ENCODE measurements around the gene NRP1.

Gene NRP1

GRCh38 chr10:33190406-33190805, 144.1 kb downstream of the NRP1 start:
- no peak for DNase-seq (ENCODE audit: low read depth in 2 of 2, low spot score in 1 of 2)

GRCh38 chr10:33189808-33190207, 144.7 kb downstream of the NRP1 start:
- no peak for DNase-seq (ENCODE audit: low read depth in 2 of 2, low spot score in 1 of 2)

GRCh38 chr10:33189363-33189762, 145.1 kb downstream of the NRP1 start:
- DNase-seq (ENCODE audit: low read depth in 2 of 2, low spot score in 1 of 2) = no peak

- no peak for DNase-seq (ENCODE audit: low read depth in 2 of 2, low spot score in 1 of 2)
These were observed 147.0 kb downstream of the NRP1 start for GRCh38 chr10:33187427-33187999.

GRCh38 chr10:33186150-33186549, 148.3 kb downstream of the NRP1 start:
- no peak for DNase-seq (ENCODE audit: low read depth in 2 of 2, low spot score in 1 of 2)

GRCh38 chr10:33183655-33184054, 150.8 kb downstream of the NRP1 start:
- DNase-seq (ENCODE audit: low read depth in 2 of 2, low spot score in 1 of 2) = no peak

GRCh38 chr10:33180921-33181320, 153.5 kb downstream of the NRP1 start:
- no peak for DNase-seq (ENCODE audit: low read depth in 2 of 2, low spot score in 1 of 2)

GRCh38 chr10:33180390-33180789, 154.1 kb downstream of the NRP1 start:
- DNase-seq (ENCODE audit: low read depth in 2 of 2, low spot score in 1 of 2) = no peak

GRCh38 chr10:33179067-33179466, 155.4 kb downstream of the NRP1 start:
- DNase-seq (ENCODE audit: low read depth in 2 of 2, low spot score in 1 of 2) = no peak

GRCh38 chr10:33178026-33178755, 156.3 kb downstream of the NRP1 start:
- no peak for DNase-seq (ENCODE audit: low read depth in 2 of 2, low spot score in 1 of 2)

- no peak for DNase-seq (ENCODE audit: low read depth in 2 of 2, low spot score in 1 of 2)
These were observed 157.8 kb downstream of the NRP1 start for GRCh38 chr10:33176688-33177087.

- no peak for DNase-seq (ENCODE audit: low read depth in 2 of 2, low spot score in 1 of 2)
These were observed 159.6 kb downstream of the NRP1 start for GRCh38 chr10:33174674-33175434.

GRCh38 chr10:33165911-33166310, 168.6 kb downstream of the NRP1 start:
- no peak for DNase-seq (ENCODE audit: low read depth in 2 of 2, low spot score in 1 of 2)

- no peak for DNase-seq (ENCODE audit: low read depth in 2 of 2, low spot score in 1 of 2)
These were observed 170.3 kb downstream of the NRP1 start for GRCh38 chr10:33164060-33164709.

- DNase-seq (ENCODE audit: low read depth in 2 of 2, low spot score in 1 of 2) = no peak
These were observed 172.3 kb downstream of the NRP1 start for GRCh38 chr10:33162248-33162575.

- DNase-seq (ENCODE audit: low read depth in 2 of 2, low spot score in 1 of 2) = no peak
These were observed 172.8 kb downstream of the NRP1 start for GRCh38 chr10:33161550-33162247.

- DNase-seq (ENCODE audit: low read depth in 2 of 2, low spot score in 1 of 2) = no peak
These were observed 174.3 kb downstream of the NRP1 start for GRCh38 chr10:33160151-33160550.

GRCh38 chr10:33157103-33157502, 177.4 kb downstream of the NRP1 start:
- DNase-seq (ENCODE audit: low read depth in 2 of 2, low spot score in 1 of 2) = no peak

- DNase-seq (ENCODE audit: low read depth in 2 of 2, low spot score in 1 of 2) = no peak
These were observed 178.5 kb downstream of the NRP1 start for GRCh38 chr10:33155720-33156638.

- DNase-seq (ENCODE audit: low read depth in 2 of 2, low spot score in 1 of 2) = no peak
These were observed 179.9 kb downstream of the NRP1 start for GRCh38 chr10:33154590-33154989.
